HUES48 (cell line): ENCODE measurements around the gene RSBN1L.
A peak's percentile ranks its signal among the peaks of the same experiment; 100 is the strongest.

Source experiments
- H3K27ac ChIP-seq: one replicate; pipeline ENCODE4 v1.7.0; 2013; ENCODE audit warnings: low read depth, low read length, inconsistent platforms
- H3K27me3 ChIP-seq: 2 replicates; pipeline ENCODE4 v1.6.1; 2013; ENCODE audit warnings: mild to moderate bottlenecking, low read length; ENCODE audit not compliant: control insufficient read depth, insufficient read depth
- H3K36me3 ChIP-seq: 2 replicates; pipeline ENCODE4 v1.6.1; 2013; ENCODE audit warnings: low read length; ENCODE audit not compliant: control insufficient read depth, insufficient read depth
- H3K4me1 ChIP-seq: 2 replicates; pipeline ENCODE4 v1.6.1; 2013; ENCODE audit warnings: mild to moderate bottlenecking, low read length; ENCODE audit not compliant: control insufficient read depth, insufficient read depth
- H3K4me3 ChIP-seq: 2 replicates; pipeline ENCODE4 v1.5.1; 2013; ENCODE audit warnings: mild to moderate bottlenecking, low read depth, low read length
- H3K9ac ChIP-seq: 2 replicates; pipeline ENCODE4 v1.6.1; 2013; ENCODE audit warnings: mild to moderate bottlenecking, low read depth, low read length, moderate library complexity
- H3K9me3 ChIP-seq: 2 replicates; pipeline ENCODE4 v1.6.1; 2013; ENCODE audit warnings: low read length; ENCODE audit not compliant: control insufficient read depth, insufficient read depth

RSBN1L gene

DNA sequence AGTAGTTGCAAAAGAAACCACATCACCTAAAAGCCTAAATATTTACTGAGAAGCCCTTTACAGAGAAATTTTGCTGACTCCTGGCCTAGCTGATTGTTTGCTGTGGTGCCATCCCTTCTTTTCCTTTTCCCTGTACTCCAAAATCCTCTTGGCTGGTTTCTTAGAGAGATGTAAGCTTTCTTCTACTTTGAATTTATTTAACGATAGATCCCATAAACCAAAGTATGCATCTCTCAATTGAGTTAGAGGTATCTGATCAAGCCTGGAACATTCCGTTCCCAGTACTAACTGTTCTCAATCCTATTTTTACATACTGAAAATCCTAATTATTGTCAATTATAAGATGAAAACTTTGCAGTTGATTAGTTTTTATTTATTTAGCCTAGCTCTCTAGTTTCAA, 95.7 kb downstream of the RSBN1L start:
- Histone ChIP-seq H3K27me3 (no peaks in the 10 kb centered on the region), H3K4me3 (no peak overlapping the region), H3K9ac (no peak overlapping the region), H3K9me3 (no peaks in the 10 kb centered on the region), H3K27ac (peak overlapping the region; percentile 17), H3K36me3 (peaks cover 7% of the 10 kb centered on the region), H3K4me1 (peaks cover 11% of the 10 kb centered on the region; the same call in 1 of the 2 replicates)

DNA sequence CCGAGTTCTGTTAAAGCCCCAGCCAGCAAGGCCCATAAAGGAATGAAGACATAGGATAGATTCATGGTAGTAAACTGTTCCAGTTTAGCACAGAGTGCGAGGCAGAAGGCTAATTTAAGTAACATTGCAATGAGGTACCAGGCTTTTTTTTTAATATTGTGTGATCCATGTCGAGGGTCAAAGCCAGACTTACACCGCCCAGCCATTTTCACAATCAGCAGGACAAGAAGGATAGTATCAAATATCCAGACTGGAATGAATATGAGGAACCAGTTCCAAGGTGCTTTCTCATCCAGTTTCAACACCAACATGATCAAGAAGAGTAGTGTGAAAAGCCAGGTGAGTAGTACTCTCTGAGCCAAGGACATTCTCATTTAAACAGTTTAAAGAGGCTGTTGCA, 97.7 kb downstream of the RSBN1L start:
- H3K9ac ChIP-seq: no peak overlapping the region
- H3K27me3 ChIP-seq: no peaks in the 10 kb centered on the region
- peaks cover 7% of the 10 kb centered on the region for H3K36me3 ChIP-seq
- H3K4me1 ChIP-seq: peaks cover 14% of the 10 kb centered on the region; the same call in 1 of the 2 replicates
- no peaks in the 10 kb centered on the region for H3K9me3 ChIP-seq
- H3K27ac ChIP-seq: no peak overlapping the region
- H3K4me3 ChIP-seq: no peak overlapping the region

DNA sequence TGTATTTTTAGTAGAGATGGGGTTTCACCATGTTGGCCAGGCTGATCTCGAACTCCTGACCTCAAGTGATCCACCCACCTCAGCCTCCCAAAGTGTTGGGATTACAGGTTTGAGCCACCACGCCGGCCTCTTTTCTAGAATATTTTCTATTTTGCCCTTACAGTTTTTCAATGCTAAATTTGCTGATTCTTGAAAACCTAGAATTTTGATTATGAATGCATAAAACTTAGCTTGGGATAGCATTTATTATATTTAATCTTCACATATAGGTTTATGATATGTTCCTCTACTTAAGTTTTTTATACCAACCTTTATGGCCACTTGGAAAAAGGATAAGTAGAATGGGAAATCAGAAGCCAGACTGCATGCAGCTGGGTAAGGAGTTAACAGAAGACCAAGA, 99.8 kb downstream of the RSBN1L start:
- Histone ChIP-seq H3K9ac (no peak overlapping the region), H3K36me3 (peaks cover 7% of the 10 kb centered on the region), H3K4me1 (peaks cover 19% of the 10 kb centered on the region; the same call in 1 of the 2 replicates), H3K27me3 (no peaks in the 10 kb centered on the region), H3K27ac (no peak overlapping the region), H3K4me3 (no peak overlapping the region), H3K9me3 (no peaks in the 10 kb centered on the region)

DNA sequence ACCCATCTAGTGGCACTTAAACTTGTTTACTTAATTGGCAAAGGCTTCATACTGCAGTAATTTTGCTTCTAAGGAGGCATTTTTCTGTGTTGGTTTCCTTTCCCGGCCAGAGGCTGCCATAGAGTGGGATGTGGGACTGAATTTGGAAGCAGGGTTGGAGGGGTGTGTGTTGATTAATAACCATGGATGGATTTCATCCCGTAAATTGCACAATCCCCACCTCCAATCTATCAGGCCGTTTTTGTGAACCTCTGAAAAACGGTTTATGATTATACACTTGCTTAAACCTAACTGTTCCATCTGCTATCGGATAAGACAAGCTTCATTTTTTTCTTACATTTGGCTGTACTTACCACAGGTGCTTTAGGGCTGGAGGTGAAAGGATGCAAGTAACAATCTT, 100.7 kb downstream of the RSBN1L start:
- Histone ChIP-seq H3K4me1 (peaks cover 10% of the 10 kb centered on the region; the same call in 1 of the 2 replicates), H3K9me3 (no peaks in the 10 kb centered on the region), H3K36me3 (peaks cover 7% of the 10 kb centered on the region), H3K4me3 (peak overlapping the region; percentile 89), H3K27me3 (no peaks in the 10 kb centered on the region), H3K27ac (no peak overlapping the region), H3K9ac (no peak overlapping the region)

DNA sequence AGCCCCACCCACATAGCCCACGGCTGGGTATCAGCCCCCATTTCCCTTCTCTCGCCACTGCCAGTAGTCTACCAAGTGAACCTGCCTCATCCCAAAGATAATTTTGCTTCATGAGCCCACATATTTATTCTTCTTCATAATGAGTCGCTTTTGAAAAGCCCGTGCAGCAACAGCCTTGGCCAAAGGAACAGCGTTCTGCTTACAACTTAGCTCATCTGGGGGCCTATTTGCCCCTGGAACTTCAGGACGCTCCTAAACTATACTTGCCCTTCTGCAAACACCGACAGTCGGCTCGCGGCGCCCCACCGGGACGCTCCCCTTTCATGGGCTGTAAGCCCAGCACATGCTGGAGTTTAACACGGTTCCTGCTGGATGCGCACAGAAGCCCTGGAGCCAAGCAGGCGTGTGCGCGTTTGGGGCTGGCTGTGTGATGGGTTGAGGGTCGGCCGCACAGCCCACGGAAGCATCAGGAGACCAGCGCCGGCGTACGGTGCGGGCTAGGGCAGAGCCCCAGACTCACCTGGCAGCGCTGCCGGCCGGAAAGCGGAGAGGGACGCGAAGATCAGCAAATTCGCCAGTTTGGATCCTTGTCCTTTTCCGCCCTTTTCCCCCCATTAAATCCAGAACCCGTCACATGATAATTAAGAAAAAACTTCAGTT, 101.6 kb downstream of the RSBN1L start:
- peaks cover 7% of the 10 kb centered on the region for H3K36me3 ChIP-seq
- no peaks in the 10 kb centered on the region for H3K9me3 ChIP-seq
- H3K4me3 ChIP-seq: peak overlapping the region; percentile 89
- H3K4me1 ChIP-seq: 0 out of 2 replicates have a peak, but pooled peaks cover 8% of the 10 kb centered on the region
- H3K27me3 ChIP-seq: no peaks in the 10 kb centered on the region
- peak overlapping the region; percentile 92 for H3K27ac ChIP-seq
- H3K9ac ChIP-seq: peak overlapping the region; percentile 87

DNA sequence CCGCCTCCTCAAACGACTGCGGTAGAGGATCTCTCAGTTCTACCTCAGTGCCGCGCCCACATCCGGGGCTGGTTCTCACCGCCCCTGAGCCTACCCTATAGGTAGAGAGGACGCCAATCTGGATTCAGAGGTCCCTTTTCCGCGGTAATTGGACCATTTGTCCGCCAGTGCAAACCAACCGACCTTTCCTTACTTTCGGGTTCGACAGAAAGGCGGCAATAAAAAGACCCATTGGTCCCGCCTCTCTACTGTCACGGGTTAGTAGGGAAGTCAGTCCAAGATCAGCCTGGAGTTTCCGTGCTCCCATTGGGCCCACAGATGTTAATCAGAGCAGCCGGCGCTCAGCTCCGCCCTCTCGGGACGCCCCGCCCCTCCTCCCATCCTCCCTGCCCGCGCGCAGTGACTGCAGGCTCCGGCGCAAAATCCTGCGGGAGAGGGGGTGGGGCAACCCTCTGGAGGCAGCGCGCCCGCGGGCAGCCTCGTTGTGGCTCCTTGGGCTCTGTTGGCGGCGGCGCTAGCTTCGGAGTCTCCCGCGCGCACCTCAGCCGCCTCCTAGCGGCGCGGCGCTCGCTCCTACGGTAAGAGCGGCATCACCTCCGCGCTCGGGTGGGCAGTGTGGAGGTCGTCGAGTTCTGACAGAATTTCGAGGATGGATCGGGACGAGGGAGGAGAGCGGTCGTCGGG, 102.3 kb downstream of the RSBN1L start, which contains the start of the genes PHTF2 and TMEM60:
Gene PHTF2 (plus strand): TSS at position 380 of the 684 bp plus-strand sequence.
Gene TMEM60 (minus strand): TSS at position 41 of the 684 bp plus-strand sequence. CDS start 4,061 bp downstream, outside the sequence.
- H3K36me3 ChIP-seq: peaks cover 6% of the 10 kb centered on the region
- 0 out of 2 replicates have a peak, but pooled peaks cover 8% of the 10 kb centered on the region for H3K4me1 ChIP-seq
- peak within 1 kb of the TSS; percentile 89 for H3K4me3 ChIP-seq
- peak within 1 kb of the TSS; percentile 92 for H3K27ac ChIP-seq
- no peaks in the 10 kb centered on the region for H3K9me3 ChIP-seq
- peak within 1 kb of the TSS; percentile 87 for H3K9ac ChIP-seq
- no peaks in the 10 kb centered on the region for H3K27me3 ChIP-seq

DNA sequence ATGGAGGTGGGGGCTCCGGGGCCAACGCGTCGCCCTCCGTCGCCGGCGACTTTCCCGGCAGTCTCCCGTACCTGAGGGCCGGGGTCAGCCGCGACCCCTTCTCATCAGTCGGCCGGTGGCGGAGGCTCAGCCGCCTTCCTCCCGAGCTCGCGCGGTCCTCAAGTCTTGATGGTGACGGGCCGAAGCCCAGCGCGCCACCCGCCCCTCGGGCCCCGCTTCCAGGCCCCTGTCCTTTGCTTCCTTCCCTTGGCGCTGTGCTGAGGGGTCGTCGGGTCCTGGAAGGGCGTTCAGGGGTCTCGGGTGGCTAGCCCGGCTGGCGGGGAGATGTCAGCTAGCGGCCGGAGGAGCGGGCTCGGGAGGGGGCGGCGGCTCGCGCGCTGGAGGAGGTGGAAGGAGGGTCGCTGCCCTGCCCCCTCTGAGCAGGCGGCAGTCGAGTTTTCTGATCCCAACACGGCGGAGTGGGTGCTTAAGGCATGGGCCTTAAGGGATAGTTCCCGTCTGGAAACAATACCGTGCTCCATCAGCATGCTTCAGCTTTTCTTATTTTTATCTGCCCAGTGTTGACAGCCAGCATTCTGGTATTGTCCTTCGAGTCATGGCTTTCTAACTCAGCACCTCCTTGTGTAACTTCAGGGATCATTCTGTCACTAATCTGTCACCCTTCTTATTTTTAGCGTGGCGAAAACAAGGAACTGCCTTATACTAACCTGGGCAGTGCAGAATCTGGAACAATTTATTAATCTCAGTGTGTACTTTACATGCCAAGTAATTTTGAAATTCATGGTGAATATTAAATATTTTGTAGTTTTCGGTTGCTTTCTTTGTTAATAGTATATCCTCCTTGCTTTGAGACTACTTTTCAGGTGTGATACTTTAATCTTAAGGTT, 103.1 kb downstream of the RSBN1L start:
- H3K27me3 ChIP-seq: no peaks in the 10 kb centered on the region

DNA sequence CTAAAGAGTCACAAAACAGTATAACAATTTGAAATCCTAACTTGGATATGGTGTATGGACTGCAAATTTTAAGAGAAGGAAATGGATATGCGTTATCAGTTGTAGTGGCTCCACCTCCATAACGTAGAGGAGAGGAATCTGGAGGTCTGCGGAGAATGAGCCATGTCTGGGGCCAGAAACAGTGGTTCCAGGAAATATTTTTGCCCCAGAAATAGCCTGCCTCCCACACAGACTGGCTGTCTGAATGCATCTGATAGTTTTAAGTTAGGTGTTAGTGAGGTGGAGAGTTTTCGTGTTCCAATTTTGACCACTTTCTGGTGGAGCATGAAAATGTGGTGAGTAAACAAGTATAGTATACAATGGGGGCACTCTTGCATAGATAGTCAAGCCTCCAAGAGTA, 103.9 kb downstream of the RSBN1L start:
- Histone ChIP-seq H3K9ac (no peak overlapping the region), H3K4me1 (0 out of 2 replicates have a peak, but pooled peaks cover 8% of the 10 kb centered on the region), H3K27ac (no peak overlapping the region), H3K9me3 (no peaks in the 10 kb centered on the region), H3K4me3 (no peak overlapping the region), H3K27me3 (no peaks in the 10 kb centered on the region), H3K36me3 (no peaks in the 10 kb centered on the region)

More for the DNA sequence above, 103.1 kb downstream of the RSBN1L start:
- peak overlapping the region; percentile 89 for H3K4me3 ChIP-seq
- peak overlapping the region; percentile 56 for H3K9ac ChIP-seq
- H3K4me1 ChIP-seq: 0 out of 2 replicates have a peak, but pooled peaks cover 8% of the 10 kb centered on the region
- H3K36me3 ChIP-seq: no peaks in the 10 kb centered on the region
- peak overlapping the region; percentile 80 for H3K27ac ChIP-seq
- no peaks in the 10 kb centered on the region for H3K9me3 ChIP-seq

DNA sequence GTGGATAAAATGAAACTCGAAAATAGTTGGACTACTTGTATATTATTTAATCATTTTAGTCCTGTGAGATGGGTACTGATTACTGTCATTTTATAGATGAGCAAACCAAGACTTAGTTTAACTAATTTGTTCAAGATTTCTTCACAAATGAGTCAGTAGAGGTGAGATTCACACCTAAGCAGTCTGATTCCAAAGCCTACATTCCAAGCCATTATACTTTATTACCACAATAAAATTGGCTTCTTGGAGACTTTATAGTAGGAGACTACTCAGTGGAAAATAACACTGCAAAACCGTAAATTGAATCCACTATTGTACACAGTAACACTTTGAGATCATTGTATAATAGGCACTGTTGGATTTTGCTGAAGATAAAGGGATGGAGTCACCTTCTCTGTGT, 104.5 kb downstream of the RSBN1L start:
- no peaks in the 10 kb centered on the region for H3K36me3 ChIP-seq
- no peak overlapping the region for H3K27ac ChIP-seq
- no peaks in the 10 kb centered on the region for H3K27me3 ChIP-seq
- no peak overlapping the region for H3K4me3 ChIP-seq
- no peaks in the 10 kb centered on the region for H3K9me3 ChIP-seq
- no peak overlapping the region for H3K9ac ChIP-seq
- H3K4me1 ChIP-seq: 0 out of 2 replicates have a peak, but pooled peaks cover 8% of the 10 kb centered on the region

DNA sequence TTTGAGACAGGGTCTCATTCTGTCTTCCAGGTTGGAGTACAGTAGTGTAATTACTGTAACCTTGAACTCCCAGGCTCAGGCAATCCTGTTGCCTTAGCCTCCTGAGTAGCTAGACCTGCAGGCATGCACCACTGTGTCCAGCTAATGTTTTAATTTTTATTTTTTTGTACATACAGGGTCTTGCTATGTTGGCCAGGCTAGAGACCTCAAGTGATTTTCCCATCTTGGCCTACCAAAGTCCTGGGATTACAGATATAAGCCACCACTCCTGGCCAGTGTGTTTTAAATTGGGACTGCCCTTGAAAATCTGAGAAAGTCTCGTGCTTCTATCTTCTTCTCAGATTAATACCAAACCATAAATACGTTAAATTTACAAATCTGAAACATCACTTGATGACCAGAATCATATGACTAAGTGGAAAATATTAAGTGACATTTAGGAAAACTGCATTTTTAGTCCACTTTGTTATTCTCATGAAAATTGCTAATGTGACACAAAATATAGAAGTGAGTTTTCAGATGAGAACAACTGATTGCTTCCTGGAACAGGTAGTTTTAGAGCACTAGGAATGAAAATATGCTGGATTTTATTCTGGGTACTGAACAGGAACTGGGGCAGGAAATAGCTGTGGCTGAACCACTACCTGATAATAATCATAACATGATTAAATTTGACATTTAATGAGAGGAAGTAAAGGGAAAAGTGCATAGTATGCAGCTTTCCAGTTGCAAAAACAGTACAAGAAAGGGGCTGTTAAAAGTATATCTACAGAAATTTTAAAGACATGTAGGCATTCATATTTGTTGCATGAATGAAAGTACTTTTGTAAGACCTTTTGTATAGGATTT, 106.5 kb downstream of the RSBN1L start:
- no peaks in the 10 kb centered on the region for H3K36me3 ChIP-seq
- H3K27ac ChIP-seq: no peak overlapping the region

More for the DNA sequence above, 106.5 kb downstream of the RSBN1L start:
- no peak overlapping the region for H3K9ac ChIP-seq
- no peaks in the 10 kb centered on the region for H3K27me3 ChIP-seq
- H3K4me1 ChIP-seq: 0 out of 2 replicates have a peak, but pooled peaks cover 5% of the 10 kb centered on the region
- no peaks in the 10 kb centered on the region for H3K9me3 ChIP-seq
- no peak overlapping the region for H3K4me3 ChIP-seq
